ENCODE data around the gene DENND4A.

DNA sequence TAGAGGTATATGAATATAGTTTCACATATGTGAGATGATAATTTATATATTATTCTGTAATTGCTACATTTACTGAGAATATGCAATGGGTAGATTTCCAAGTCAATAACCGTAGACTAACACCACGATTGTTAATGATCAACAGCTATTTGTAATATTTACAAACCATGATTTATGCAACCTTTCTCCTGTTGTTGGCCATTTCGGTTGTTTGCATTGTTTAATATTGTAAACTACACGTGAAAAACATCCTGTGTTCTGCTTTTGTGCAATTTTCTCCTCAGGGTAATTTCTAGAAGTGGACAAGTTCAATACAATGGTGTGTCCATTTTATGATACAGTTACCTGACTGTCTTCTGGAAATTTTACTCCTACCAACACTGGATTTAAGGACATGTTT is 47.9 kb upstream of the DENND4A start:
- no peak for TF ChIP-seq CTCF (IDR thresholded peaks at IDR 0.05)
- TF ChIP-seq EP300 (IDR thresholded peaks at IDR 0.05), result no peak
- TF ChIP-seq POLR2A (IDR thresholded peaks at IDR 0.05), result no peak
- TF ChIP-seq POLR2AphosphoS5 (IDR thresholded peaks at IDR 0.05), result no peak
